Calu3 (cell line): ENCODE data around the gene FXYD6. TPM values are rescaled to one million over a fixed set of nuclear protein-coding genes. Genes with fewer than 3 reads are reported as not detected.

Experiments used
- BruUV-seq: library from RNA; stranded (reverse); fragments of 400-500 nt; replicated peaks from 2 replicates; lab custom pipeline; 2021; lab: Mats Ljungman, UMichigan
- CTCF ChIA-PET: fragments of 300-600 bp; sonication (Branson Sonifier 250); formaldehyde crosslinking; loops from one replicate; lab custom pipeline; 2022; ENCODE audit warnings: antibody characterized with exemption; lab: Charles Lee
- DNase-seq: peaks from one replicate; pipeline ENCODE4 v3.0.0; 2022
- H3K27ac Mint-ChIP-seq: one replicate; pipeline ENCODE4 v1.8.0; 2022; ENCODE audit warnings: mixed read lengths; ENCODE audit not compliant: unreplicated experiment
- H3K27me3 Mint-ChIP-seq: one replicate; pipeline ENCODE4 v1.8.0; 2022; ENCODE audit warnings: mixed read lengths; ENCODE audit not compliant: unreplicated experiment
- H3K36me3 Mint-ChIP-seq: one replicate; pipeline ENCODE4 v1.8.0; 2022; ENCODE audit warnings: mild to moderate bottlenecking, moderate library complexity, mixed read lengths; ENCODE audit not compliant: insufficient read depth, unreplicated experiment
- H3K4me1 Mint-ChIP-seq: one replicate; pipeline ENCODE4 v1.8.0; 2022; ENCODE audit warnings: mild to moderate bottlenecking, low read depth, mixed read lengths; ENCODE audit not compliant: unreplicated experiment
- H3K4me3 Mint-ChIP-seq: one replicate; pipeline ENCODE4 v1.8.0; 2022; ENCODE audit warnings: mild to moderate bottlenecking, low read depth, moderate library complexity, mixed read lengths; ENCODE audit not compliant: unreplicated experiment
- H3K9me3 Mint-ChIP-seq: one replicate; pipeline ENCODE4 v1.8.0; 2022; ENCODE audit warnings: low read depth, mixed read lengths; ENCODE audit not compliant: unreplicated experiment
- CTCF ChIP-seq: fragments of 200-600 bp; IDR thresholded peaks from one replicate; pipeline ENCODE4 v1.8.0; 2022; ENCODE audit warnings: antibody characterized with exemption; ENCODE audit not compliant: unreplicated experiment
- intact Hi-C: fragments of 100-400 bp; cut with micrococcal nuclease; formaldehyde crosslinking; loops from one replicate; pipeline ENCODE4 v1.10.0; 2022; ENCODE audit not compliant: unreplicated experiment
- total RNA-seq: library from RNA; stranded (reverse); gene quantifications from 2 replicates; pipeline ENCODE4 v1.2.3, GENCODE V29; 2022

FXYD6 gene
- total RNA-seq, 1 experiment from 2014 or later = 0.61 TPM

- H3K9me3 Mint-ChIP-seq = peaks cover 2% of the 10 kb centered on the region
- H3K36me3 Mint-ChIP-seq = no peaks in the 10 kb centered on the region
- BruUV-seq = no TSS peak
- intact Hi-C loops = no loop called here
- CTCF ChIA-PET = no interaction called here
- no peaks in the 10 kb centered on the region for H3K4me1 Mint-ChIP-seq
- no peak for TF ChIP-seq CTCF
- peaks cover 55% of the 10 kb centered on the region for H3K27me3 Mint-ChIP-seq
- no peak overlapping the region for H3K4me3 Mint-ChIP-seq
- no peak overlapping the region for H3K27ac Mint-ChIP-seq
- no peak for DNase-seq
These were observed 11.7 kb upstream of the FXYD6 start for GRCh38 chr11:117888139-117888566.

DNA sequence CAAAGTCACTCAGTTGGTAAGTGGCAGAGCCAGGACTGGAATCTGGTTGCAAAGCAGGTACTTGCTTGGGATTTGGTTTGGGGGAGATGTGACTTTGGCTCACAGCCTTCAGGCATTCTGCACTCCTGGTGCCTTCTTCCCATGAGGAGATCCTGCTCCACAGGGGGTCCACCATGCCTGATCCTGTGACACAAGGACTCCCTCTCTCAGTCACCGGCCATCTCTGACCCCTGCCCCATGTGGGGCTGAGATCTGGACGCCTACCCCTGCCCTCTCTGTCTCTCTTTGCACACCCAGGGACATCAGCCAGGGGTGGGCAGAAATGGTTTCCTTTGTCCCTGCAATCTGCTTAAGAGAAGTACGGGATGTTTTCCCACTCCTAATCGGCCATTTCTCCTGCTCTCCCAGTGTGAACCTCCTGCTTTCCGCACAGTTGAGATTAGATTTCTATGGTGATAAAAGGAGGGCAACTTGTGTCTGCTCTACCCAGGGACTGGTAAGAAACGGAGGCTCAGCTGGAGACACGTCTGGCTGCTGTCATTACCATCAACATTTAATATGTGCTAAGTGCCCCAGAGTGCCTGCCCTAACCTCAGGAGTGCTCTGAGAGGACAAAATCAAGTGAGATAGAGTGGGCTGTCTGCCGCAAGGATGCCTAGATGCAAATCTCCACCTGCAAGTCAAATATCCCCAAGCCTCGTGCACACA, 11.1 kb upstream of the FXYD6 start:
- no peak for DNase-seq
- no peaks in the 10 kb centered on the region for H3K4me1 Mint-ChIP-seq
- H3K36me3 Mint-ChIP-seq = no peaks in the 10 kb centered on the region
- no peak overlapping the region for H3K27ac Mint-ChIP-seq
- H3K9me3 Mint-ChIP-seq = peaks cover 2% of the 10 kb centered on the region
- BruUV-seq = no TSS peak
- H3K4me3 Mint-ChIP-seq = no peak overlapping the region
- intact Hi-C loops = no loop called here
- CTCF ChIA-PET = no interaction called here
- no peak for TF ChIP-seq CTCF
- H3K27me3 Mint-ChIP-seq = peaks cover 60% of the 10 kb centered on the region

DNA sequence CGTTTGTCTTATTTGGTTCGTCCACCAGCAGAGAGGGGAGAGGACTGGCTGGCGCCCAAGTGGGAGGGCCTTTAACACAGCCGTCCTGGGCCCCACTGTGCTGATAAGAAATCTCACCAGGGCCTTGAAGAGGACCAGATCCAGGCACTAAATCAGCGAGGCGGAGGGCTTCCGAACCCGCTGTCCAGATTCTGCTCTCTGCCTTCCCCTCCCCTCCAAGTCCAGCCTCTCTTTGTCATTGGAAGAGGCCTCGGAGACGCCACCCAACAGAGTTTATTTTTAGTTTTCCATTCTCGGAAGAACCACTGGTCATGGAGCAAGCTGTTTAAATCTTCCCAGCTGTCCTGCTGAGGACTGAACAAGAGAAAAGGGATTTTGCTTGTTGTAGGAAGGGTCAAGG, 9.3 kb upstream of the FXYD6 start:
- no peak overlapping the region for H3K27ac Mint-ChIP-seq
- no peaks in the 10 kb centered on the region for H3K4me1 Mint-ChIP-seq
- BruUV-seq = no TSS peak
- CTCF ChIA-PET = no interaction called here
- intact Hi-C loops = no loop called here
- no peaks in the 10 kb centered on the region for H3K36me3 Mint-ChIP-seq
- H3K4me3 Mint-ChIP-seq = no peak overlapping the region
- no peak for TF ChIP-seq CTCF
- peaks cover 2% of the 10 kb centered on the region for H3K9me3 Mint-ChIP-seq
- no peak for DNase-seq
- peaks cover 75% of the 10 kb centered on the region for H3K27me3 Mint-ChIP-seq

DNA sequence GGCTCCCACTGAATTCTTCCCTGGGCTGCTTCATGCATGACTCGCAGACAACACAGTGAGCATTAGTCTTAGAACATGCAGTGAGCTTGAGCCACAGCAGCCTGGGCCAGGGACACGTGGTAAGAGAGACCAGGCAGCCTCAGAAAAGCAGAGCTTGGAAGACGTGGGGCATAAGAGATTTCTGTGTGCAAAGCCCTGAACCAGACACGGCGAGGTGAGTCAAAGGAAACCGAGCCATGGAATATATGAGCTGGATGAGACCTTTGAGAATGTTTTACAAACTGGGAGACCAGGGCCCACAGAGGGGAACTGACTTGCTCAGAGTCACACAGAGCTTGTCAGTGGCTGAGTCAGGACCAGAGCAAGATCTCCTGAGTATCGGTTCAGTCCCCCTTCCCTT, 8.5 kb upstream of the FXYD6 start:
- H3K27ac Mint-ChIP-seq = no peak overlapping the region
- BruUV-seq = no TSS peak
- peaks cover 82% of the 10 kb centered on the region for H3K27me3 Mint-ChIP-seq
- TF ChIP-seq CTCF = no peak
- no peaks in the 10 kb centered on the region for H3K36me3 Mint-ChIP-seq
- no peaks in the 10 kb centered on the region for H3K4me1 Mint-ChIP-seq
- intact Hi-C loops = no loop called here
- CTCF ChIA-PET = no interaction called here
- no peak for DNase-seq
- peaks cover 2% of the 10 kb centered on the region for H3K9me3 Mint-ChIP-seq
- H3K4me3 Mint-ChIP-seq = no peak overlapping the region
